Stimulated activated memory B cell treated with anti-CD40 and anti-IgM and Interleukin-4, amounts not matched to agents 10 μg/mL and 1 μg/mL and 100 μg/mL, for 72 hours (primary cell): ENCODE results near the gene INPP1.
A peak's percentile ranks its signal among the peaks of the same experiment; 100 is the strongest.

Experiments
- ATAC-seq: fragments of 150-1000 bp; cut with Tn5 transposase; 2 replicates; pipeline ENCODE4 v1.10.0; 2021
- H3K27ac Mint-ChIP-seq: one replicate; pipeline ENCODE4 v1.8.0; 2022; ENCODE audit warnings: mild to moderate bottlenecking, mixed read lengths
- H3K27me3 Mint-ChIP-seq: one replicate; pipeline ENCODE4 v1.8.0; 2022; ENCODE audit warnings: mixed read lengths
- H3K36me3 Mint-ChIP-seq: one replicate; pipeline ENCODE4 v1.8.0; 2022; ENCODE audit warnings: mixed read lengths
- H3K4me1 Mint-ChIP-seq: one replicate; pipeline ENCODE4 v1.8.0; 2022; ENCODE audit warnings: mixed read lengths
- H3K4me3 Mint-ChIP-seq: one replicate; pipeline ENCODE4 v1.8.0; 2022; ENCODE audit warnings: mild to moderate bottlenecking, moderate library complexity, mixed read lengths
- H3K9me3 Mint-ChIP-seq: one replicate; pipeline ENCODE4 v1.8.0; 2022; ENCODE audit warnings: mixed read lengths

Gene INPP1

GRCh38 chr2:190406805-190407204 is 63.4 kb downstream of the INPP1 start:
- H3K9me3 Mint-ChIP-seq, result no peaks in the 10 kb centered on the region
- no peak overlapping the region for H3K4me3 Mint-ChIP-seq
- peaks cover 18% of the 10 kb centered on the region for H3K4me1 Mint-ChIP-seq
- H3K27ac Mint-ChIP-seq, result no peak overlapping the region
- ATAC-seq, result no peak
- no peaks in the 10 kb centered on the region for H3K27me3 Mint-ChIP-seq
- H3K36me3 Mint-ChIP-seq, result no peaks in the 10 kb centered on the region

- no peaks in the 10 kb centered on the region for H3K9me3 Mint-ChIP-seq
- no peaks in the 10 kb centered on the region for H3K36me3 Mint-ChIP-seq
- H3K27me3 Mint-ChIP-seq, result no peaks in the 10 kb centered on the region
- H3K4me1 Mint-ChIP-seq, result peaks cover 20% of the 10 kb centered on the region
- peak overlapping the region; percentile 63 for H3K27ac Mint-ChIP-seq
- peak overlapping the region; percentile 68 for H3K4me3 Mint-ChIP-seq
- no peak for ATAC-seq
Measured at GRCh38 chr2:190407246-190407661, 63.9 kb downstream of the INPP1 start.

GRCh38 chr2:190407662-190408537 is 64.5 kb downstream of the INPP1 start, which contains the start of gene MFSD6:
TSS of gene MFSD6 (plus strand) at chr2:190408355. CDS start at chr2:190436030, 27,675 bp downstream.
- ATAC-seq, result peak; percentile 87

GRCh38 chr2:190408538-190409271 is 65.3 kb downstream of the INPP1 start:
- H3K27ac Mint-ChIP-seq, result peak overlapping the region; percentile 85
- H3K4me1 Mint-ChIP-seq, result peaks cover 31% of the 10 kb centered on the region
- H3K27me3 Mint-ChIP-seq, result no peaks in the 10 kb centered on the region
- no peaks in the 10 kb centered on the region for H3K9me3 Mint-ChIP-seq
- peak; percentile 79 for ATAC-seq
- no peaks in the 10 kb centered on the region for H3K36me3 Mint-ChIP-seq
- H3K4me3 Mint-ChIP-seq, result peak overlapping the region; percentile 82

More at GRCh38 chr2:190407662-190408537, 64.5 kb downstream of the INPP1 start, which contains the start of gene MFSD6:
- peak within 1 kb of the TSS; percentile 85 for H3K27ac Mint-ChIP-seq
- H3K4me3 Mint-ChIP-seq, result peak within 1 kb of the TSS; percentile 82
- H3K36me3 Mint-ChIP-seq, result no peaks in the 10 kb centered on the region
- H3K9me3 Mint-ChIP-seq, result no peaks in the 10 kb centered on the region
- H3K27me3 Mint-ChIP-seq, result no peaks in the 10 kb centered on the region
- peaks cover 23% of the 10 kb centered on the region for H3K4me1 Mint-ChIP-seq

- no peak for ATAC-seq
- H3K4me1 Mint-ChIP-seq, result peaks cover 34% of the 10 kb centered on the region
- H3K27ac Mint-ChIP-seq, result peak overlapping the region; percentile 85
Measured at GRCh38 chr2:190409616-190410015, 66.2 kb downstream of the INPP1 start.

GRCh38 chr2:190410166-190410565 is 66.8 kb downstream of the INPP1 start:
- Mint-ChIP-seq H3K9me3 (no peaks in the 10 kb centered on the region), H3K4me1 (peaks cover 34% of the 10 kb centered on the region), H3K27me3 (no peaks in the 10 kb centered on the region), H3K36me3 (no peaks in the 10 kb centered on the region), H3K27ac (peak overlapping the region; percentile 85), H3K4me3 (no peak overlapping the region)
- no peak for ATAC-seq

More at GRCh38 chr2:190409616-190410015, 66.2 kb downstream of the INPP1 start:
- H3K36me3 Mint-ChIP-seq, result no peaks in the 10 kb centered on the region
- H3K4me3 Mint-ChIP-seq, result peak overlapping the region; percentile 2
- H3K27me3 Mint-ChIP-seq, result no peaks in the 10 kb centered on the region
- H3K9me3 Mint-ChIP-seq, result no peaks in the 10 kb centered on the region

- peak overlapping the region; percentile 14 for H3K27ac Mint-ChIP-seq
- ATAC-seq, result no peak
- H3K9me3 Mint-ChIP-seq, result no peaks in the 10 kb centered on the region
- no peak overlapping the region for H3K4me3 Mint-ChIP-seq
- H3K4me1 Mint-ChIP-seq, result peaks cover 41% of the 10 kb centered on the region
- peaks cover 7% of the 10 kb centered on the region for H3K36me3 Mint-ChIP-seq
- H3K27me3 Mint-ChIP-seq, result no peaks in the 10 kb centered on the region
Measured at GRCh38 chr2:190412966-190413365, 69.6 kb downstream of the INPP1 start.

- H3K4me1 Mint-ChIP-seq, result peaks cover 41% of the 10 kb centered on the region
- ATAC-seq, result peak; percentile 25
- H3K27me3 Mint-ChIP-seq, result no peaks in the 10 kb centered on the region
- no peak overlapping the region for H3K4me3 Mint-ChIP-seq
- H3K36me3 Mint-ChIP-seq, result peaks cover 7% of the 10 kb centered on the region
- H3K27ac Mint-ChIP-seq, result peak overlapping the region; percentile 14
- no peaks in the 10 kb centered on the region for H3K9me3 Mint-ChIP-seq
Measured at GRCh38 chr2:190413421-190413820, 70.0 kb downstream of the INPP1 start.

- peaks cover 7% of the 10 kb centered on the region for H3K36me3 Mint-ChIP-seq
- no peaks in the 10 kb centered on the region for H3K27me3 Mint-ChIP-seq
- no peak for ATAC-seq
- H3K4me1 Mint-ChIP-seq, result peaks cover 32% of the 10 kb centered on the region
- H3K4me3 Mint-ChIP-seq, result no peak overlapping the region
- H3K27ac Mint-ChIP-seq, result peak overlapping the region; percentile 36
- no peaks in the 10 kb centered on the region for H3K9me3 Mint-ChIP-seq
Measured at GRCh38 chr2:190415251-190415650, 71.9 kb downstream of the INPP1 start.

GRCh38 chr2:190415794-190416775 is 72.7 kb downstream of the INPP1 start:
- Mint-ChIP-seq H3K27ac (peak overlapping the region; percentile 36), H3K36me3 (peaks cover 12% of the 10 kb centered on the region), H3K27me3 (no peaks in the 10 kb centered on the region), H3K4me3 (no peak overlapping the region), H3K9me3 (no peaks in the 10 kb centered on the region), H3K4me1 (peaks cover 37% of the 10 kb centered on the region)
- ATAC-seq, result no peak

GRCh38 chr2:190417045-190417842 is 73.9 kb downstream of the INPP1 start:
- H3K27me3 Mint-ChIP-seq, result no peaks in the 10 kb centered on the region

GRCh38 chr2:190418727-190419126 is 75.3 kb downstream of the INPP1 start:
- H3K4me3 Mint-ChIP-seq, result no peak overlapping the region
- H3K27ac Mint-ChIP-seq, result no peak overlapping the region
- peaks cover 26% of the 10 kb centered on the region for H3K36me3 Mint-ChIP-seq
- H3K9me3 Mint-ChIP-seq, result no peaks in the 10 kb centered on the region
- H3K27me3 Mint-ChIP-seq, result no peaks in the 10 kb centered on the region
- H3K4me1 Mint-ChIP-seq, result peaks cover 37% of the 10 kb centered on the region
- ATAC-seq, result no peak

More at GRCh38 chr2:190417045-190417842, 73.9 kb downstream of the INPP1 start:
- Mint-ChIP-seq H3K36me3 (peaks cover 18% of the 10 kb centered on the region), H3K27ac (no peak overlapping the region), H3K4me3 (no peak overlapping the region), H3K4me1 (peaks cover 36% of the 10 kb centered on the region), H3K9me3 (no peaks in the 10 kb centered on the region)
- ATAC-seq, result no peak

GRCh38 chr2:190420801-190421200 is 77.4 kb downstream of the INPP1 start:
- Mint-ChIP-seq H3K36me3 (peaks cover 32% of the 10 kb centered on the region), H3K27me3 (no peaks in the 10 kb centered on the region), H3K9me3 (no peaks in the 10 kb centered on the region), H3K4me1 (peaks cover 37% of the 10 kb centered on the region), H3K4me3 (no peak overlapping the region), H3K27ac (no peak overlapping the region)
- ATAC-seq, result no peak
